ENCODE results near the gene HSD17B12.

GRCh38 chr11:43748095-43748494 is 67.6 kb downstream of the HSD17B12 start:
- TF ChIP-seq CTCF (IDR thresholded peaks at IDR 0.05; ENCODE audit: control extremely low read depth in 1 of 3, insufficient read depth in 1 of 3, low read depth in 1 of 3, low read length in 3 of 3), result no peak
- TF ChIP-seq EGR1 (IDR thresholded peaks at IDR 0.05; ENCODE audit: borderline replicate concordance, low read depth, low read length), result no peak
- TF ChIP-seq EZH2 (IDR thresholded peaks at IDR 0.05; ENCODE audit: low read depth, low read length, severe bottlenecking), result no peak
- TF ChIP-seq CBX5 (IDR thresholded peaks at IDR 0.05; ENCODE audit: low read depth, low read length), result no peak
- TF ChIP-seq MAFK (IDR thresholded peaks at IDR 0.05; ENCODE audit: low read depth, low read length), result no peak
- no peak for TF ChIP-seq EP300 (IDR thresholded peaks at IDR 0.05; ENCODE audit: borderline replicate concordance in 1 of 2, low read depth in 2 of 2, low read length in 2 of 2)
- TF ChIP-seq YY1 (IDR thresholded peaks at IDR 0.05; ENCODE audit: low read depth, low read length), result no peak
- TF ChIP-seq BRCA1 (IDR thresholded peaks at IDR 0.05; ENCODE audit: low read depth, low read length), result no peak
- no peak for TF ChIP-seq HDAC6 (IDR thresholded peaks at IDR 0.05; ENCODE audit: low read depth, low read length)
- no peak for TF ChIP-seq RXRA (IDR thresholded peaks at IDR 0.05; ENCODE audit: insufficient read depth, low read depth, low read length)
- no peak for TF ChIP-seq POLR2A (IDR thresholded peaks at IDR 0.05; ENCODE audit: control extremely low read depth in 1 of 2, low read depth in 2 of 2, low read length in 2 of 2)
- no peak for TF ChIP-seq ZNF274 (IDR thresholded peaks at IDR 0.05; ENCODE audit: borderline replicate concordance, extremely low read depth, low read length)

All from H1 (cell line).